ENCODE measurements around the gene BACH2.
"Not testable (repeated sequence)": the region's sequence is repeated elsewhere in the genome, so short reads cannot be mapped to it uniquely, and the experiment has no call there.

Gene BACH2

GRCh38 chr6:90065173-90065572, 231.5 kb downstream of the BACH2 start:
- no peak for DNase-seq (ENCODE audit: low read depth)

GRCh38 chr6:90062667-90063066, 234.0 kb downstream of the BACH2 start:
- no peak for DNase-seq (ENCODE audit: low read depth)

- no peak for DNase-seq (ENCODE audit: low read depth)
These were observed 234.6 kb downstream of the BACH2 start for GRCh38 chr6:90062051-90062450.

- DNase-seq (ENCODE audit: low read depth) = not testable (repeated sequence)
These were observed 237.5 kb downstream of the BACH2 start for GRCh38 chr6:90059178-90059577.

- DNase-seq (ENCODE audit: low read depth) = not testable (repeated sequence)
These were observed 240.7 kb downstream of the BACH2 start for GRCh38 chr6:90055924-90056323.

GRCh38 chr6:90054193-90054592, 242.4 kb downstream of the BACH2 start:
- not testable (repeated sequence) for DNase-seq (ENCODE audit: low read depth)

- DNase-seq (ENCODE audit: low read depth) = no peak
These were observed 243.0 kb downstream of the BACH2 start for GRCh38 chr6:90053614-90054013.

DNA sequence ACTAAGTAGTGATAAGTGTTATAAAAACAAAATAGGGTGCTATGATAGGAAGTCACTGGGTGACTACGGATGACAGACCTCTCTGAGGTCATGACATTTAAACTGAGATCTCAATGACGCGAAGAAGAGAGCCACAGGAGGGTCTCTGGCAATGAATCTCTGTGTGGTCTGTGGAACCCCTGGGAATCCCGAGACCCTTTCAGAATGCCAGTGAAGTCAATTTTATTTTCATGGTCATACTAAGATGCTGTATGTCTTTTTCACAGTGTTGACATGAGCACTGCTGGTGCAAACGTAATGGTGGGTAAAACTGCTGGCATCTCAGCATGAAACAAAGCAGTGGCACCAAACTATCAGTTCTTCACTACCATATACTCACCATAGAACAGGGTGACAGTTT, 247.3 kb downstream of the BACH2 start:
- no peak for DNase-seq (ENCODE audit: low read depth)

DNA sequence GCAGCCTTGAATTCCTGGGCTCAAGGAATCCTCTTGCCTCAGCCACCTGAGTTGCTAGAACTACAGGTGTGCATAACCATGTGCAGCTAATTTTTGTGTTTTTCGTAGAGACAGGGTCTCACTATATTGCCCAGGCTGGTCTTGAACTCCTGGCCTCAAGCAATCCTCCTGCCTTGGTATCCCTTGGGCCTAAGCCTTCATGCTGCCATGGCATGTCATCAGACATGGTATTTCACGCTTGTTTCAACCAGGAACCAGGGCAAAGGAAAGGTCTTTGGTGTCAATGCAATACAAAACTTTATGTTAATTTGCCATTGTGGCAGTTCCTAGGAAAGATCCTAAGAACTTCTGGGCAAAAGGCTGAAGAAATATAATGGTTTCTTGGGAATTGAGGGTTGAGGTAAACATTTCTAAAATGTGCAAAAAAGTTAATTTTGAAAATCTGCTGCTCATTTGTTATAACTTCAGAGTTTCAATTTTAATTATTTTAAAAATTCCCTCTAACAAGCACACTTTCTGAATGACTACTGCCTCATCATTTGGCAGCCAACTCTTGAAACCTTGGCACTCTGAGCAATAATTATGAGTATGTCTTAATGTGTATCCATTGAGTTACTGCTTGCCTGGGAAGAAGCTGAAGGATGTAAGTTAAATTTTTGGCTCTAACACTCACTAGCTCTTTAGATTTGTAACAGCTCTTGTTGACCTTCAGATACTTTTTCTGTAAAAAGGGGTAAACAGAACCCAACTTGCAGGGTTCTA, 248.3 kb downstream of the BACH2 start:
- DNase-seq (ENCODE audit: low read depth) = no peak

DNA sequence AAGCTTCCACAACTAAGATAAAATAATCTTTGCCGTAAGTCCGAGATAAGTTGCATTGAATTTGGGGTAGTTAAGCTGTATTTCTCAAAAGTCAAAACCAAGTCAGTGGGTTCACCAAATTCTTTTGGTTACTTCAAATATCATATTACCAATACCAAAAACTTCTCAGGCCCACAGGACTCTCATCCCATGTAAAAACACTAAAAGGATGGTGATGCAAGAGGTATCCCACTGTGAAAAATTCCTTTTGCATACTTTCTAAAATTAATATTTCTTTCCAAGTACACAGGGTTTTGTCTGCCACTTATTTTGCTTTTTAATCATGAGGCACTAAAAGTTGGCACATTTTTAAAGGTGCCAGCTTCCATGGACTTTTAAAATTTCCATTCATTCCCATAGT, 251.1 kb downstream of the BACH2 start:
- DNase-seq (ENCODE audit: low read depth) = no peak

- no peak for DNase-seq (ENCODE audit: low read depth)
These were observed 251.7 kb downstream of the BACH2 start for GRCh38 chr6:90044833-90045381.

DNA sequence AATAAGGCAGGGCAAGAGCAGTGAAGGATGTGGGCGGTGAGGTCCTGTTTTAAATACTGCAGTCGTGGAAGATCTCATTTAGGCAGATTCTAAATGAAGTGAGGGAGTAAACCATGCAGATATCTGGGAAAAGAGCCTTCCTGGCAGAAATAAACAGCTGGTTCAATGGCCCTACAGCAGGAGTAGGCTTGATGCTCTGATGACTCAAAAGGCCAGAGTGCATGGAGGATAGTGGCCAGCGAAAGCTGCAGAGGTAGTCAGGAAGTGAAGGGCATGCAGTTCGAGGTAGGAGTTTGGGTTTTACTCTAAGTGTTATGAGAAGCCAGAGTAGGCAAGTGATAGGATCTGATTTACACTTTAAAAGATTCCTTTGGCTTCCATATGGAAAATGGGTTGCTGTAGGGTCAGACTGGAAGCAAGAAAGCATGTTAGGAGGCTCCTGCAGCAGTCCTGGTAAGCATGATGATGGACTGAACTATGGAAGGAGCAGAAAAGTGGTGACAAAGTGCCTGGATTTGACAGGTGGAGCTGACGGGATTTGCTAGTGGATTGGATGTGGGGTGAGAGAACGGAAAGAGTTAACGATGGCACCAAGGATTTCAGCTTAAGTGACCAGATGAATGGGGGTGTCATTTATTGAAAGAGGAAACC, 252.3 kb downstream of the BACH2 start:
- DNase-seq (ENCODE audit: low read depth) = no peak

DNA sequence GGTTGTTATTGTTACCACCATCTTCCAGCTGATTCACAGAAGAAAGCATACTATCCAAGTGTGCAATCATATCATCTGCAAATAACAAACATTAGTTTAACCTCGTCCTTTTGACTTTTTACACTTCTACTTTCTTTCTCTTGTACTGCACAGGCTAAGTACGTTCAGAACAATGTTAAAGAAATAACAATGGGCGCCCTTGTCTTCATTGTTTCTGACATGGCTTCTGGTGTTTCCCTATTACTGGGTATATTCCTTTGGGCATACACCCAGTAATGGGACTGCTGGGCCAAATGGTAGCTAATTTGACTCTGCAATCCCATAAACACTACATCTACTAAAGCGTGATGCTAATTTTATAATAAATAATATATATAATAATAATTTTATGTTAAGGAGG, 255.7 kb downstream of the BACH2 start:
- DNase-seq (ENCODE audit: low read depth) = no peak

GRCh38 chr6:90039911-90040310, 256.7 kb downstream of the BACH2 start:
- no peak for DNase-seq (ENCODE audit: low read depth)

DNA sequence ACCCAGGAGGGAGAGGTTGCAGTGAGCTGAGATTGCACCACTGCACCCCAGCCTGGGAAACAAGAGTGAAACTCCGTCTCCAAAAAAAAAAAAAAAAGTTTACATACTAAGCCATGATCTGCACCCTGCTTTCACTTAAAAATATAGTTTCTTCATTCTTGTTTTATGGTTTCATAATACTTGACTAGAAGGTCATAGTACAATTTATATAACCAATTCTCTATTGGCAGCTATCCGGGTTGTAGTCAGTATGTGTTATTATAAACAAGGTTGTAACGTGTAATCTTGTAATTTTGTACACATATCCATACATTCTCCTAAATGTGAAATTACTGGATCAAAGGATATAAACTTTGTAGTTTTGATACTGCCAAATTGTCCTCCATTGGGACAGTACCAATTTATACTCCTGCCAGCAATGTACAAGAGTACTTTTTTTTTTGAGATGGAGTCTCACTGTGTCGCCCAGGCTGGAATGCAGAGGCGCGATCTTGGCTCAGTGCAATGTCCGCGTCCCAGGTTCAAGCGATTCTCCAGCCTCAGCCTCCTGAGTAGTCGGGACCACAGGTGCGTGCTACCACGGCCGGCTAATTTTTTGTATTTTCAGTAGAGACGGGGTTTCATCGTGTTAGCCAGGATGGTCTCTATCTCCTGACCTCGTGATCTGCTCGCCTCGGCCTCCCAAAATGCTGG, 257.5 kb downstream of the BACH2 start:
- DNase-seq (ENCODE audit: low read depth) = no peak

- DNase-seq (ENCODE audit: low read depth) = no peak
These were observed 259.7 kb downstream of the BACH2 start for GRCh38 chr6:90036963-90037362.

GRCh38 chr6:90035047-90035723, 261.5 kb downstream of the BACH2 start:
- DNase-seq (ENCODE audit: low read depth) = no peak

DNA sequence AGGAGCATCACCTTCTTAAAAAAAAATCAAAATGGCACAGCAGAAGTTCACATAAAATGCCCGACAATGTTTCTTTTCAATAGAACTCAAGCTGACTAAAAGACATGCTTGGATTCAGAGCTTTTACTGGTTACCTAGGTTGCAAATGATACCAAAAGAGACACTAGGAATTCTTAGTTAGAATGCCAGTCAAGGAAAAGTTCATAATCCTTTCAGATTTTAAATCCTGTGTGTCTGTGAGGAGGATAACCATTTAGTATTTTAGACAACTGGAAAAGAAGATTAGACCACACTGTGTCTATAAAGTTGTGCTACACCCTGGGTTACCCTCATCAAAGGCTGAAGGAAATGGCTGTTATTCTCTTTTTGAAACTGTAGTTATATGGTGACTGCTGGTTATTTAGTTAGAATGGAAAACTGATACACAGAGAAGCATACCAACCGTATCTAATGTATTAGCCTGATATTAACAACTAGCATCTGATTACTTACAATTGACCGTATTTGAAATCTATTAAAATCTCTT, 262.8 kb downstream of the BACH2 start:
- DNase-seq (ENCODE audit: low read depth) = no peak

DNA sequence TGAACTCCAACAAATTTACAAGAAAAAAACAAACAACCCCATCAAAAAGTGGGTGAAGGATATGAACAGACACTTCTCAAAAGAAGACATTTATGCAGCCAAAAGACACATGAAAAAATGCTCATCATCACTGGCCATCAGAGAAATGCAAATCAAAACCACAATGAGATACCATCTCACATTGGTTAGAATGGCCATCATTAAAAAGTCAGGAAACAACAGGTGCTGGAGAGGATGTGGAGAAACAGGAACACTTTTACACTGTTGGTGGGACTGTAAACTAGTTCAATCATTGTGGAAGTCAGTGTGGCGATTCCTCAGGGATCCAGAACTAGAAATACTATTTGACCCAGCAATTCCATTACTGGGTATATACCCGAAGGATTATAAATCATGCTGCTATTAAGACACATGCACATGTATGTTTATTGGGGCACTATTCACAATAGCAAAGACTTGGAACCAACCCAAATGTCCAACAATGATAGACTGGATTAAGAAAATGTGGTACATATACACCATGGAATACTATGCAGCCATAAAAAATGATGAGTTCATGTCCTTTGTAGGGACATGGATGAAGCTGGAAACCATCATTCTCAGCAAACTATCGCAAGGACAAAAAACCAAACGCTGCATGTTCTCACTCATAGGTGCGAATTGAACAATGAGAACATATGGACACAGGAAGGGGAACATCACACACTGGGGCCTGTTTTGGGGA, 264.0 kb downstream of the BACH2 start:
- DNase-seq (ENCODE audit: low read depth) = not testable (repeated sequence)

- no peak for DNase-seq (ENCODE audit: low read depth)
These were observed 267.5 kb downstream of the BACH2 start for GRCh38 chr6:90028995-90029635.

All from T follicular helper cell (primary cell).